Astrocyte (in vitro differentiated cells and primary cell): ENCODE data around the gene APBA2. TPM values are rescaled to one million over a fixed set of nuclear protein-coding genes. Genes with fewer than 3 reads are reported as not detected.

Experiments
- DNase-seq: peaks from one replicate; pipeline ENCODE4 v3.0.0-alpha.2; 2010; ENCODE audit warnings: low read depth
- FAIRE-seq: peaks from 2 replicates; lab custom pipeline; 2011; peaks lifted over from hg19 to GRCh38; lab: Jason Lieb, UNC
- H2AFZ ChIP-seq: 2 replicates; pipeline ENCODE4 v1.6.0; 2012; ENCODE audit warnings: low read depth, low read length, inconsistent platforms
- H3K27ac ChIP-seq: 2 replicates; pipeline ENCODE4 v1.5.1; 2011; ENCODE audit warnings: low read depth, low read length, inconsistent platforms
- H3K27me3 ChIP-seq: 2 replicates; pipeline ENCODE4 v1.6.0; 2011; ENCODE audit warnings: low read length, inconsistent platforms; ENCODE audit not compliant: insufficient read depth
- H3K36me3 ChIP-seq: 2 replicates; pipeline ENCODE4 v1.5.1; 2011; ENCODE audit warnings: low read length, inconsistent platforms; ENCODE audit not compliant: insufficient read depth
- H3K4me1 ChIP-seq: 2 replicates; pipeline ENCODE4 v1.5.1; 2011; ENCODE audit warnings: low read length, inconsistent platforms; ENCODE audit not compliant: insufficient read depth
- H3K4me2 ChIP-seq: 2 replicates; pipeline ENCODE4 v1.6.0; 2012; ENCODE audit warnings: low read length, inconsistent platforms
- H3K4me3 ChIP-seq: 2 replicates; pipeline ENCODE4 v1.5.1; 2011; ENCODE audit warnings: low read depth, mild to moderate bottlenecking, low read length, inconsistent platforms; ENCODE audit not compliant: insufficient read depth
- H3K79me2 ChIP-seq: 2 replicates; pipeline ENCODE4 v1.6.0; 2012; ENCODE audit warnings: mild to moderate bottlenecking, low read length, inconsistent platforms; ENCODE audit not compliant: insufficient read depth
- H3K9ac ChIP-seq: 2 replicates; pipeline ENCODE4 v1.6.0; 2012; ENCODE audit warnings: mild to moderate bottlenecking, low read length, inconsistent platforms
- H3K9me3 ChIP-seq: 2 replicates; pipeline ENCODE4 v1.5.1; 2012; ENCODE audit warnings: low read depth, mild to moderate bottlenecking, low read length, inconsistent platforms; ENCODE audit not compliant: insufficient read depth
- H4K20me1 ChIP-seq: 2 replicates; pipeline ENCODE4 v1.6.0; 2012; ENCODE audit warnings: low read length, inconsistent platforms; ENCODE audit not compliant: insufficient read depth
- H3K27ac Mint-ChIP-seq: one replicate; pipeline ENCODE4 v1.8.0; 2021; ENCODE audit warnings: mild to moderate bottlenecking, mixed read lengths; ENCODE audit not compliant: unreplicated experiment
- H3K27me3 Mint-ChIP-seq: one replicate; pipeline ENCODE4 v1.8.0; 2021; ENCODE audit warnings: low read depth, mixed read lengths; ENCODE audit not compliant: unreplicated experiment
- H3K36me3 Mint-ChIP-seq: one replicate; pipeline ENCODE4 v1.8.0; 2021; ENCODE audit warnings: low read depth, mixed read lengths; ENCODE audit not compliant: unreplicated experiment
- H3K4me1 Mint-ChIP-seq: one replicate; pipeline ENCODE4 v1.8.0; 2021; ENCODE audit warnings: low read depth, mixed read lengths; ENCODE audit not compliant: unreplicated experiment
- H3K4me3 Mint-ChIP-seq: one replicate; pipeline ENCODE4 v1.8.0; 2021; ENCODE audit warnings: mild to moderate bottlenecking, moderate library complexity, mixed read lengths; ENCODE audit not compliant: unreplicated experiment
- H3K9me3 Mint-ChIP-seq: one replicate; pipeline ENCODE4 v1.8.0; 2021; ENCODE audit warnings: mild to moderate bottlenecking, mixed read lengths; ENCODE audit not compliant: unreplicated experiment
- EZH2 ChIP-seq: IDR thresholded peaks from 2 replicates; pipeline ENCODE4 v1.6.1; 2012; ENCODE audit warnings: mild to moderate bottlenecking, low read length, inconsistent platforms; ENCODE audit not compliant: insufficient read depth
- total RNA-seq: library from RNA; stranded (reverse); gene quantifications from 2 replicates; pipeline ENCODE4 v1.2.1, GENCODE V29; 2021
- TF ChIP-seq, protein P1 (sequence below): IDR thresholded peaks from 2 replicates; pipeline ENCODE4 v1.5.1; 2011; ENCODE audit warnings: low read depth, mild to moderate bottlenecking, inconsistent platforms, low read length, moderate library complexity; ENCODE audit not compliant: insufficient read depth

The APBA2 gene
- total RNA-seq, 1 donor from 2014 or later = 15.2 TPM

DNA sequence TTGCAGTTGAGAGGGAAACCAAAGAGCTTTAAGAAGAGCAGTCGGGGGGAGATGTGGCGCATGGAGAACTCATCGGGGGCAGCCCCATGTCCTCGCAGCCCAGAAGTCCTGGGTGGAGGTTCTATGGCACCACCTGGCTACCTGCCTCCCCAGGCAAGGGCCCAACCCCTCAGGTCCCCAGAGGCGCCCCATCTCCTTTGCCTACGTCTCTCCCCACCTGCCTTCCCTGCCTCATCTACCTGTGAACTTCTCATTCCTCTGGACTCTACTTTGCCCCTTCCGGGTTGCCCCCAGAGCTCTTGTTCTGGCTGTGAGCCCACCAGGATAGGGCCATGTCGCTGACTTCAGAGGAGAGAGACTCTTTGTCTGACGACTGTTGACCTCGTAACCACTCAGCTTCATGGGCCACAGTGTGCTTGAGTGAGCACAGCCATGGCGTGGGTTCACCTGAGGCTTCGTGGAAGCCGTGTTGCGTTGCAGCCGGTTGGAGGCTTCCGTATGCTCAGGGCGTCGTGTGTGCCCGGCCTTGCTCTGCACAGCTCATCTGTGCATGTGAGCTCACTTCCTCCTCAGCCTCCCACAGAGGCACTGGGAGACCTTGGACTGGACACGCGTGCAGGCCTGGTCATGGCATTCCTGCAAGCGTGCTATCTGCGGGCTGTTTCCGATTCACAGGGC, 13.4 kb downstream of the APBA2 start:
- FAIRE-seq = no peak

DNA sequence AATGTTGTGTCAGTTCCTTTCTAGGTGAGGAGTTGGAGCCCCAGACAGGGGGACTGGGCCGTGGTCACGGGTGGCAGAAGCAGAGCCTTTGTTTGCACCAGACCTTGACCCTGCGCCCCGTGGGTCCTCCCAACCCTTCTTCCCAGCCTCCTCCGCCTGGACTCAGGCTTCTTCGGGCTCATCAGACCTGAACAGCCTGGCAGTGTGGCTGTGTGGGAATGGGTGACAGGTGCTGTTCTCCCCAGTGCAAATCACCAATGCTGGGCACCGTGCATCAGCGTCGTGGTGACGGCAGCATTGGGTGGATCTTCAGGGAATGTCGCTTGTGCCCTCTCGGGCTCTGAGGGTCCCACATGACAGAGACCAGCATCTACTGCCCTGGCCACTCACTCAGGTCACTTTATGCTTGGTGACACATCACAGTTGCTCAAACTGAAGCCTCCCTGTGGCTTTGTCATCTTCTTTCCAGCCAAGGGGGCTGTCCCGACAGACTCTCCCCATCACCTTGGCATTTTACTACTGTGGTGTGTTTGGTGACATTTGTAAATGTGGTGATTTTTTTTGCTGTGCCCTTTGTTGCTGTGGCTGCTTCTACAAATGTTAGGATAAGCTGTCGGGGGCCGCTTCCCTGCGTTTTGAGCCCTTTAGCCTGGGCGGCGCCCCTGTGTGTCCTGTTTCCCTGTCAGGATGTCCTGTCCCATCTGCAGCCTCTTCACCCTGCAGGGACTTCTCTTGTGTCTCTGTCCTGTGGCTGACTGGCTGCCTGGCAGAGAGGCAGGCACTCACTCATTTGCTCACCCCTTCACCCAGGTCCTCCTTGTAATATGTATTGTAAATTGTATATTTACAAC, 14.5 kb downstream of the APBA2 start:
- Histone ChIP-seq H3K27me3 (no peaks in the 10 kb centered on the region), H3K4me2 (no peak overlapping the region), H3K4me3 (no peak overlapping the region), H3K9ac (no peak overlapping the region), H3K36me3 (no peaks in the 10 kb centered on the region), H3K4me1 (peaks cover 3% of the 10 kb centered on the region), H3K27ac (no peak overlapping the region), H3K79me2 (peaks cover 46% of the 10 kb centered on the region), H2AFZ (no peak overlapping the region), H3K9me3 (no peaks in the 10 kb centered on the region), H4K20me1 (peaks cover 38% of the 10 kb centered on the region)
- DNase-seq = no peak
- Mint-ChIP-seq H3K4me1 (peaks cover 5% of the 10 kb centered on the region), H3K27ac (no peak overlapping the region), H3K36me3 (peaks cover 2% of the 10 kb centered on the region), H3K9me3 (no peaks in the 10 kb centered on the region), H3K27me3 (no peaks in the 10 kb centered on the region), H3K4me3 (no peak overlapping the region)
- no peak for FAIRE-seq
- TF ChIP-seq EZH2 = no peak
- TF ChIP-seq, protein P1, sequence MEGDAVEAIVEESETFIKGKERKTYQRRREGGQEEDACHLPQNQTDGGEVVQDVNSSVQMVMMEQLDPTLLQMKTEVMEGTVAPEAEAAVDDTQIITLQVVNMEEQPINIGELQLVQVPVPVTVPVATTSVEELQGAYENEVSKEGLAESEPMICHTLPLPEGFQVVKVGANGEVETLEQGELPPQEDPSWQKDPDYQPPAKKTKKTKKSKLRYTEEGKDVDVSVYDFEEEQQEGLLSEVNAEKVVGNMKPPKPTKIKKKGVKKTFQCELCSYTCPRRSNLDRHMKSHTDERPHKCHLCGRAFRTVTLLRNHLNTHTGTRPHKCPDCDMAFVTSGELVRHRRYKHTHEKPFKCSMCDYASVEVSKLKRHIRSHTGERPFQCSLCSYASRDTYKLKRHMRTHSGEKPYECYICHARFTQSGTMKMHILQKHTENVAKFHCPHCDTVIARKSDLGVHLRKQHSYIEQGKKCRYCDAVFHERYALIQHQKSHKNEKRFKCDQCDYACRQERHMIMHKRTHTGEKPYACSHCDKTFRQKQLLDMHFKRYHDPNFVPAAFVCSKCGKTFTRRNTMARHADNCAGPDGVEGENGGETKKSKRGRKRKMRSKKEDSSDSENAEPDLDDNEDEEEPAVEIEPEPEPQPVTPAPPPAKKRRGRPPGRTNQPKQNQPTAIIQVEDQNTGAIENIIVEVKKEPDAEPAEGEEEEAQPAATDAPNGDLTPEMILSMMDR = no peak

More for the DNA sequence above, 13.4 kb downstream of the APBA2 start:
- Histone ChIP-seq H2AFZ (no peak overlapping the region), H3K9ac (no peak overlapping the region), H3K9me3 (no peaks in the 10 kb centered on the region), H3K27ac (no peak overlapping the region), H3K79me2 (peaks cover 44% of the 10 kb centered on the region), H4K20me1 (peaks cover 41% of the 10 kb centered on the region), H3K4me1 (peaks cover 3% of the 10 kb centered on the region), H3K27me3 (no peaks in the 10 kb centered on the region), H3K4me3 (no peak overlapping the region), H3K36me3 (no peaks in the 10 kb centered on the region), H3K4me2 (no peak overlapping the region)
- Mint-ChIP-seq H3K9me3 (no peaks in the 10 kb centered on the region), H3K27ac (no peak overlapping the region), H3K36me3 (peaks cover 2% of the 10 kb centered on the region), H3K4me3 (no peak overlapping the region), H3K27me3 (no peaks in the 10 kb centered on the region), H3K4me1 (peaks cover 5% of the 10 kb centered on the region)
- TF ChIP-seq, protein P1 = no peak
- TF ChIP-seq EZH2 = no peak
- no peak for DNase-seq
